Measurements from ENCODE around the gene ADCY9. TPM values are rescaled to one million over a fixed set of nuclear protein-coding genes. Genes with fewer than 3 reads are reported as not detected.

The ADCY9 gene
- total and polyA plus RNA-seq, 2 donors from 2014 or later: 6.8 to 23.7 TPM

GRCh38 chr16:4124535-4125294 lies 8.5 kb upstream of the ADCY9 start:
- Histone ChIP-seq H3K4me3 (ENCODE audit: low read length in 3 of 3) (no peak overlapping the region), H3K9ac (ENCODE audit: low read length in 3 of 3) (no peak overlapping the region), H3K9me3 (ENCODE audit: control insufficient read depth in 2 of 3, insufficient read depth in 1 of 3, low read length in 3 of 3) (no peaks in the 10 kb centered on the region), H3K36me3 (ENCODE audit: control insufficient read depth in 2 of 3, insufficient read depth in 3 of 3, low read length in 3 of 3) (no peaks in the 10 kb centered on the region), H3K27me3 (ENCODE audit: control insufficient read depth, insufficient read depth, low read length) (no peaks in the 10 kb centered on the region), H3K4me1 (ENCODE audit: control insufficient read depth in 2 of 3, insufficient read depth in 2 of 3, low read depth in 1 of 3, low read length in 3 of 3) (no peaks in the 10 kb centered on the region), H3K27ac (ENCODE audit: low read depth in 2 of 2, low read length in 2 of 2) (no peak overlapping the region)
- peak in 4 of 5 donors; percentile 56 to 83 (median 72) for DNase-seq
- intact Hi-C loops (cut with DNase I): no loop called here
- no peak for TF ChIP-seq CTCF (IDR thresholded peaks at IDR 0.05; ENCODE audit: borderline replicate concordance, extremely low read depth, insufficient read depth)
- FAIRE-seq: no peak

- TF ChIP-seq CTCF (IDR thresholded peaks at IDR 0.05; ENCODE audit: borderline replicate concordance, extremely low read depth, insufficient read depth): no peak
- no peak overlapping the region for H3K9ac ChIP-seq (ENCODE audit: low read length in 3 of 3)
- H3K27ac ChIP-seq (ENCODE audit: low read depth in 2 of 2, low read length in 2 of 2): no peak overlapping the region
- DNase-seq (no peak), FAIRE-seq (no peak)
- no peaks in the 10 kb centered on the region for H3K36me3 ChIP-seq (ENCODE audit: control insufficient read depth in 2 of 3, insufficient read depth in 3 of 3, low read length in 3 of 3)
- no peaks in the 10 kb centered on the region for H3K27me3 ChIP-seq (ENCODE audit: control insufficient read depth, insufficient read depth, low read length)
- H3K9me3 ChIP-seq (ENCODE audit: control insufficient read depth in 2 of 3, insufficient read depth in 1 of 3, low read length in 3 of 3): no peaks in the 10 kb centered on the region
- no peaks in the 10 kb centered on the region for H3K4me1 ChIP-seq (ENCODE audit: control insufficient read depth in 2 of 3, insufficient read depth in 2 of 3, low read depth in 1 of 3, low read length in 3 of 3)
- H3K4me3 ChIP-seq (ENCODE audit: low read length in 3 of 3): no peak overlapping the region
- intact Hi-C loops (cut with DNase I): no loop called here
These were observed 7.5 kb upstream of the ADCY9 start for GRCh38 chr16:4123616-4124300.

GRCh38 chr16:4120176-4120575 lies 3.9 kb upstream of the ADCY9 start:
- Histone ChIP-seq H3K4me1 (ENCODE audit: control insufficient read depth in 2 of 3, insufficient read depth in 2 of 3, low read depth in 1 of 3, low read length in 3 of 3) (peaks cover 0 to 7% (median 0%) of the 10 kb centered on the region in 3 donors), H3K9me3 (ENCODE audit: control insufficient read depth in 2 of 3, insufficient read depth in 1 of 3, low read length in 3 of 3) (no peaks in the 10 kb centered on the region), H3K36me3 (ENCODE audit: control insufficient read depth in 2 of 3, insufficient read depth in 3 of 3, low read length in 3 of 3) (no peaks in the 10 kb centered on the region), H3K9ac (ENCODE audit: low read length in 3 of 3) (no peak overlapping the region), H3K27me3 (ENCODE audit: control insufficient read depth, insufficient read depth, low read length) (no peaks in the 10 kb centered on the region), H3K4me3 (ENCODE audit: low read length in 3 of 3) (no peak overlapping the region), H3K27ac (ENCODE audit: low read depth in 2 of 2, low read length in 2 of 2) (no peak overlapping the region)
- intact Hi-C loops (cut with DNase I): no loop called here
- TF ChIP-seq CTCF (IDR thresholded peaks at IDR 0.05; ENCODE audit: borderline replicate concordance, extremely low read depth, insufficient read depth): no peak
- DNase-seq: no peak
- no peak for FAIRE-seq

Data from kidney (tissue), 14 donors.